ENCODE measurements around the gene TNFRSF4.

GRCh38 chr1:1166642-1167397, 47.1 kb downstream of the TNFRSF4 start:
- TF ChIP-seq EZH2 (IDR thresholded peaks at IDR 0.05; ENCODE audit: low read depth, low read length, severe bottlenecking) = no peak
- no peak for TF ChIP-seq POLR2AphosphoS5 (IDR thresholded peaks at IDR 0.05; ENCODE audit: low read depth, low read length)
- TF ChIP-seq ZNF274 (IDR thresholded peaks at IDR 0.05; ENCODE audit: borderline replicate concordance, extremely low read depth, low read length) = no peak
- TF ChIP-seq SP1 (IDR thresholded peaks at IDR 0.05; ENCODE audit: low read depth, low read length) = no peak
- no peak for TF ChIP-seq YY1 (IDR thresholded peaks at IDR 0.05; ENCODE audit: low read depth, low read length)
- TF ChIP-seq POLR2A (IDR thresholded peaks at IDR 0.05; ENCODE audit: control extremely low read depth in 1 of 2, low read depth in 2 of 2, low read length in 2 of 2) = no peak
- TF ChIP-seq EP300 (IDR thresholded peaks at IDR 0.05; ENCODE audit: borderline replicate concordance in 1 of 2, low read depth in 2 of 2, low read length in 2 of 2) = no peak
- no peak for TF ChIP-seq CTCF (IDR thresholded peaks at IDR 0.05; ENCODE audit: control extremely low read depth in 1 of 3, insufficient read depth in 1 of 3, low read depth in 1 of 3, low read length in 3 of 3)
- TF ChIP-seq CEBPB (IDR thresholded peaks at IDR 0.05; ENCODE audit: low read depth, low read length) = no peak
- TF ChIP-seq CBX5 (IDR thresholded peaks at IDR 0.05; ENCODE audit: low read depth, low read length) = no peak
- TF ChIP-seq FOSL1 (IDR thresholded peaks at IDR 0.05; ENCODE audit: insufficient read depth, low read depth, low read length) = no peak
- TF ChIP-seq RXRA (IDR thresholded peaks at IDR 0.05; ENCODE audit: insufficient read depth, low read depth, low read length) = no peak
- TF ChIP-seq KDM5A (IDR thresholded peaks at IDR 0.05; ENCODE audit: low read length) = no peak
- TF ChIP-seq JUN (IDR thresholded peaks at IDR 0.05; ENCODE audit: low read depth, low read length) = no peak
